22Rv1 (cell line): ENCODE data around the gene ACOD1.

Source experiments
- ZFX ChIP-seq: fragments of 450-650 bp; IDR thresholded peaks from 2 replicates; pipeline ENCODE4 v1.6.1; 2017; ENCODE audit warnings: antibody characterized with exemption, borderline replicate concordance
- TF ChIP-seq, protein P1 (sequence below): fragments of 450-650 bp; IDR thresholded peaks from 2 replicates; pipeline ENCODE4 v1.5.1; 2017; ENCODE audit warnings: mild to moderate bottlenecking

DNA sequence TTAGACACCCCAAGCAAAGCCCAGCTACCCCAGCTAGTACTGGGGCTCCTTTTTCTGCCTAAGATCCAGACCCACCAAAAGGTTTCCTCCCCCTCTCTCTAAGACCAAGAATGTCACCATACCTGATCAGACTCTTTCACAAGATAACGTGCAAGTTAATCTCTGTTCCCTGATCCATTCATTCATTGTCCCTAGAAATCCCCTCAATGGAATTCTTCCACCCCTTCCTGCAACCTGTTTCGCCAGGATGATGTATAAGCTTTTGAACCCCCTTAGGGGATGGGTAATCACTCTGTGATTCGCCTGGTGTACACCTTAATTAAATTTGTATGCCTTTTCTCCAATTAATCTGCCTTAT lies 26.3 kb downstream of the ACOD1 start:
- TF ChIP-seq, protein P1, sequence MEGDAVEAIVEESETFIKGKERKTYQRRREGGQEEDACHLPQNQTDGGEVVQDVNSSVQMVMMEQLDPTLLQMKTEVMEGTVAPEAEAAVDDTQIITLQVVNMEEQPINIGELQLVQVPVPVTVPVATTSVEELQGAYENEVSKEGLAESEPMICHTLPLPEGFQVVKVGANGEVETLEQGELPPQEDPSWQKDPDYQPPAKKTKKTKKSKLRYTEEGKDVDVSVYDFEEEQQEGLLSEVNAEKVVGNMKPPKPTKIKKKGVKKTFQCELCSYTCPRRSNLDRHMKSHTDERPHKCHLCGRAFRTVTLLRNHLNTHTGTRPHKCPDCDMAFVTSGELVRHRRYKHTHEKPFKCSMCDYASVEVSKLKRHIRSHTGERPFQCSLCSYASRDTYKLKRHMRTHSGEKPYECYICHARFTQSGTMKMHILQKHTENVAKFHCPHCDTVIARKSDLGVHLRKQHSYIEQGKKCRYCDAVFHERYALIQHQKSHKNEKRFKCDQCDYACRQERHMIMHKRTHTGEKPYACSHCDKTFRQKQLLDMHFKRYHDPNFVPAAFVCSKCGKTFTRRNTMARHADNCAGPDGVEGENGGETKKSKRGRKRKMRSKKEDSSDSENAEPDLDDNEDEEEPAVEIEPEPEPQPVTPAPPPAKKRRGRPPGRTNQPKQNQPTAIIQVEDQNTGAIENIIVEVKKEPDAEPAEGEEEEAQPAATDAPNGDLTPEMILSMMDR: no peak
- TF ChIP-seq ZFX: no peak
